ENCODE data around the gene PLIN4. TPM values are rescaled to one million over a fixed set of nuclear protein-coding genes. Genes with fewer than 3 reads are reported as not detected.

Gene PLIN4
- total and polyA plus RNA-seq, 10 of the 15 experiments (the other 5 are each of a cell fraction or from before 2014, with no cell fraction given): 0.01 to 0.11 (median 0.05) TPM; not detected in 2

DNA sequence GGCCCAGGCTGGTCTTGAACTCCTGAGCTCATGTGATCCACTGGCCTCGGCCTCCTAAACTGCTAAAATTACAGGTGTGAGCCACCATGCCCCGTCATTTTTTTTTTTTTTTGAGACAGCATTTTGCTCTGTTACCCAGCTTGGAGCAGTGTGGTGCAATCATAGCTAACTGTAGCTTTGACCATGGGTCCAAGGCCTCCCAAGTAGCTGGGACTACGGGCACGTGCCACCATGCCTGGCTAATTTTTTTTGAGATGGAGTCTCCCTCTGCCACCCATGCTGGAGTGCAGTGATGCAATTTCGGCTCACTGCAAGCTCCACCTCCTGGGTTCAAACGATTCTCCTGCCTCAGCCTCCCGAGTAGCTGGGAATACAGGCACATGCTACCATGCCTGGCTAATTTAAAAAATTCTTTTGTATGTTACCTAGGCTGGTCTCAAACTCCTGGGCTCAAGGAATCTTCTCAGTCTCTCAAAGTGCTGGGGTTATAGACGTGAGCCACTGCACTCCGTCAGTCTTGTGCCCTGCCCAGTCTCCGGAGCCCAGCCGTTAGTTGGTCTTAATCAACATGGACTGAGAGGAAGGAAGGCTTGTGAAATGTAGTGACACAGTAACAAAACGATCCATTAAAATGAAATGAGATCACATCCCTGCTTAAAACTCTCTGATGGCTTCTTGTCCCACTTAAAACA is 23.0 kb upstream of the PLIN4 start (continued):
- no peak for TF ChIP-seq POU2F2 (IDR thresholded peaks at IDR 0.05; ENCODE audit: borderline replicate concordance, low read depth, low read length)
- TF ChIP-seq GATAD2B (conservative IDR thresholded peaks at IDR 0.05; ENCODE audit: low read depth): no peak
- TF ChIP-seq RAD21 (IDR thresholded peaks at IDR 0.05; ENCODE audit: insufficient read depth, low read depth, low read length): no peak
- TF ChIP-seq SUPT20H (IDR thresholded peaks at IDR 0.05; ENCODE audit: borderline replicate concordance, control insufficient read depth, low read depth, low read length): no peak
- TF ChIP-seq MXI1 (IDR thresholded peaks at IDR 0.05; ENCODE audit: low read depth, low read length): no peak
- TF ChIP-seq SREBF2 (IDR thresholded peaks at IDR 0.05; ENCODE audit: low read length): no peak
- TF ChIP-seq HDAC6 (IDR thresholded peaks at IDR 0.05; ENCODE audit: unreplicated experiment): no peak
- no peak for TF ChIP-seq TARDBP (IDR thresholded peaks at IDR 0.05; ENCODE audit: borderline replicate concordance)
- TF ChIP-seq HSF1 (IDR thresholded peaks at IDR 0.05; ENCODE audit: low read depth, low read length): no peak
